Transverse colon (tissue), 4 donors: ENCODE results near the gene E4F1.

ENCODE experiments used
- EP300 ChIP-seq: sonication (generic); formaldehyde crosslinking; IDR thresholded peaks from one replicate; pipeline ENCODE4 v1.6.1; 2017; ENCODE audit warnings: antibody characterized with exemption, low read depth
- POLR2A ChIP-seq: fragments of 450-650 bp; IDR thresholded peaks from one replicate; pipeline ENCODE4 v1.6.1; 2016; ENCODE audit warnings: antibody characterized with exemption, mild to moderate bottlenecking, moderate library complexity
- POLR2AphosphoS5 ChIP-seq, 3 donors: sonication (generic); formaldehyde crosslinking; IDR thresholded peaks; one replicate each; pipeline ENCODE4 v1.6.1; 2016; ENCODE audit warnings: antibody characterized with exemption in 3 of 3
- TF ChIP-seq, protein P1 (sequence below), 5 experiments: fragments of 200-600 bp in 3 of 5; fragments of 450-650 bp in 2 of 5; sonication (generic) in 3 of 5; IDR thresholded peaks; 1 replicate in 2 of 5; 2 replicates in 3 of 5; pipeline ENCODE4 v1.5.1; 2016 to 2017; ENCODE audit warnings: antibody characterized with exemption in 5 of 5, inconsistent platforms in 3 of 5, mild to moderate bottlenecking in 2 of 5, moderate library complexity in 1 of 5

DNA sequence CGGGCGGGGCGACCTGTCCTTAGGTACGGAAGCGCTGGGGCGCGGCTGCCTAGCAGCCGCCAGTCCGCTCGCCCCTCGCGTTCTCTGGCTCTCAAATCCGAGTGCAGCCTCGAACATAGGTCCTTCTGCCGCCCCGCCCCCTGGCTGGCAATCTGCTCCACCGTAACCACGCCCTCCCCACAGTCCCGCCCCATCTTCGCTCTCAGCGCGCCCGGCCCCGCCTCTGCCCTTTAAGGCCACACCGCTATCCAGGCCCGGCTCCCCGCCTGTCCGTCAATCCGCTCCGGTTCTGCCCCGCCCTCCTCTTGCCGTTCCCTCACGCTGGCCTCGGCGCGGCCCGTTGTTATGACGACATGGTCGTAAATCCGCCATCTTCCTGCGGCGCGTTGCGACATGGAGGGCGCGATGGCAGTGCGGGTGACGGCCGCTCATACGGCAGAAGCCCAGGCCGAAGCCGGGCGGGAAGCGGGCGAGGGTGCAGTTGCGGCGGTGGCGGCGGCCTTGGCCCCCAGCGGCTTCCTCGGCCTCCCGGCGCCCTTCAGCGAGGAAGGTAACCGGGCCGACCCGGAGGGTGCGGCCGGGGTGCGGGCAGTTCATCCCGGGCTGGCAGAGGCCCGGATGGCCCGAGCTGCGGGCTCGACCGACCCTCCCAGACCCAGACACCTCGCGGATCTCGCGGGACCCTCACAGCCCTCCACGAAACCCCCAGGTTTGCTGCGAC lies at the start of gene E4F1:
- TF ChIP-seq, protein P1, sequence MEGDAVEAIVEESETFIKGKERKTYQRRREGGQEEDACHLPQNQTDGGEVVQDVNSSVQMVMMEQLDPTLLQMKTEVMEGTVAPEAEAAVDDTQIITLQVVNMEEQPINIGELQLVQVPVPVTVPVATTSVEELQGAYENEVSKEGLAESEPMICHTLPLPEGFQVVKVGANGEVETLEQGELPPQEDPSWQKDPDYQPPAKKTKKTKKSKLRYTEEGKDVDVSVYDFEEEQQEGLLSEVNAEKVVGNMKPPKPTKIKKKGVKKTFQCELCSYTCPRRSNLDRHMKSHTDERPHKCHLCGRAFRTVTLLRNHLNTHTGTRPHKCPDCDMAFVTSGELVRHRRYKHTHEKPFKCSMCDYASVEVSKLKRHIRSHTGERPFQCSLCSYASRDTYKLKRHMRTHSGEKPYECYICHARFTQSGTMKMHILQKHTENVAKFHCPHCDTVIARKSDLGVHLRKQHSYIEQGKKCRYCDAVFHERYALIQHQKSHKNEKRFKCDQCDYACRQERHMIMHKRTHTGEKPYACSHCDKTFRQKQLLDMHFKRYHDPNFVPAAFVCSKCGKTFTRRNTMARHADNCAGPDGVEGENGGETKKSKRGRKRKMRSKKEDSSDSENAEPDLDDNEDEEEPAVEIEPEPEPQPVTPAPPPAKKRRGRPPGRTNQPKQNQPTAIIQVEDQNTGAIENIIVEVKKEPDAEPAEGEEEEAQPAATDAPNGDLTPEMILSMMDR (IDR thresholded peaks at IDR 0.05), result peak in 1 of 5 experiments; percentile 6
- TF ChIP-seq POLR2AphosphoS5 (IDR thresholded peaks at IDR 0.05) (peak; percentile 96 to 97 (median 97)), POLR2A (peak; percentile 87), EP300 (no peak)
